Small intestine (tissue), 7 donors: ENCODE data around the gene GMPPA. TPM values are rescaled to one million over a fixed set of nuclear protein-coding genes. Genes with fewer than 3 reads are reported as not detected.

Experiments used
- DNase-seq, 2 donors: peaks; one replicate each; pipeline versions ENCODE4 v3.0.0 to v3.0.0-alpha.2; 2013
- FAIRE-seq: peaks from 2 replicates; lab custom pipeline; 2012; peaks lifted over from hg19 to GRCh38; lab: Jason Lieb, UNC
- H3K27ac ChIP-seq, 3 donors: one replicate each; pipeline ENCODE4 v1.5.1; 2013; ENCODE audit warnings: low read length in 2 of 3, mild to moderate bottlenecking in 2 of 3, control low read depth in 1 of 3, inconsistent platforms in 1 of 3, low read depth in 1 of 3, moderate library complexity in 1 of 3
- H3K27me3 ChIP-seq, 3 donors: one replicate each; pipeline ENCODE4 v1.6.1; 2013; ENCODE audit warnings: low read length in 3 of 3, inconsistent platforms in 1 of 3; ENCODE audit not compliant: control insufficient read depth in 3 of 3, insufficient read depth in 3 of 3
- H3K36me3 ChIP-seq, 3 donors: one replicate each; pipeline ENCODE4 v1.6.1; 2013; ENCODE audit warnings: low read length in 3 of 3, inconsistent platforms in 1 of 3, low read depth in 1 of 3, mild to moderate bottlenecking in 1 of 3, moderate library complexity in 1 of 3; ENCODE audit not compliant: control insufficient read depth in 3 of 3, insufficient read depth in 2 of 3
- H3K4me1 ChIP-seq, 3 donors: one replicate each; pipeline ENCODE4 v1.6.1; 2013; ENCODE audit warnings: low read length in 2 of 3, inconsistent platforms in 1 of 3, low read depth in 1 of 3, mild to moderate bottlenecking in 1 of 3, moderate library complexity in 1 of 3; ENCODE audit not compliant: control insufficient read depth in 3 of 3, insufficient read depth in 2 of 3
- H3K4me3 ChIP-seq, 3 donors: one replicate each; pipeline ENCODE4 v1.5.1; 2013; ENCODE audit warnings: low read length in 3 of 3, control low read depth in 1 of 3, inconsistent platforms in 1 of 3, low read depth in 1 of 3, mild to moderate bottlenecking in 1 of 3, moderate library complexity in 1 of 3
- H3K9me3 ChIP-seq, 2 donors: one replicate each; pipeline ENCODE4 v1.6.1; 2013; ENCODE audit warnings: low read depth in 1 of 2, low read length in 1 of 2; ENCODE audit not compliant: control insufficient read depth in 2 of 2, insufficient read depth in 1 of 2
- WGBS, 3 donors: extraction: QIAGEN DNeasy Blood & Tissue Kit; methylation state at CpG; one replicate each; pipeline ENCODE4 v1.1.7; 2013; 5-methylcytosine and 5-hydroxymethylcytosine counted together
- polyA plus RNA-seq, 4 donors: library from polyadenylated mRNA; stranded (reverse) in 3 of 4; unstranded in 1 of 4; fragments of 200-250 nt in 3 of 4; fragments of 120-200 nt in 1 of 4; gene quantifications; one replicate each; pipeline versions ENCODE4 v1.2.1 to v1.2.3, GENCODE V29; 2013
- donor health status: healthy with polysubstance abuse.
- donor health status: control.
- donor health status: control.
- donor health status: Bipolar disorder and iron deficiency.
- donor health status: healthy.

The GMPPA gene
- polyA plus RNA-seq, 4 donors, result 52.6 to 63.5 (median 61.3) TPM

DNA sequence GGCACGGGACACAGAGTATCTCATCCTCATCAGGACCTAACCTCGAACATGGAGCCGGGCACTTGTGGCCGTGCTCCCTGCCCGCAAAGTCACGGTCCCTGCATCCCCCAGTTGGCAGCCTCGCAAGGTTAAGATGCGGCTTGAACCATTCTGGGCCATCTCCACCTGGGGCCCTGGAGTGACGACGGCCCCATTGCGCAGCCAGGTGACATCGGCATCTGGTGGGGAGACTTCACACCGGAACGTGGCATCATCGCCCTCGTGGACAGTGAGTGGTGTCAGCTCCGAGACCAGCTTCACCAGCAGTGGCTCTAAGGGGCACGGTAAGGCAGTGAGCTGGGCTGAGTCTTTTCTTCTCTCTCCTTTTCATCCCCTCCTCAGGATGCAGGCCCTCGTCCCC is 57.7 kb downstream of the GMPPA start:
- Histone ChIP-seq H3K4me1 (peaks cover 0 to 14% (median 0%) of the 10 kb centered on the region in 3 donors), H3K27ac (no peak overlapping the region), H3K27me3 (peaks cover 0 to 19% (median 0%) of the 10 kb centered on the region in 3 donors), H3K4me3 (no peak overlapping the region), H3K36me3 (peaks cover 0 to 37% (median 0%) of the 10 kb centered on the region in 3 donors), H3K9me3 (no peaks in the 10 kb centered on the region)
- 92% methylated on average over 18 to 19 of the region's 19 CpGs for WGBS, 3 donors
- FAIRE-seq, result no peak
- DNase-seq, result no peak

Other genes starting within 250 kb of the GMPPA start
- gene TUBA4B, start 245.6 kb upstream of the GMPPA start, polyA plus RNA-seq, result under 1 TPM in 2 of 4 donors, not detected in 2; 0.06 to 0.67 TPM
- gene TUBA4A, start 245.0 kb upstream of the GMPPA start, polyA plus RNA-seq, result 10 to 100 TPM; 42.1 to 62.0 (median 49.8) TPM
- gene DNAJB2, start 219.5 kb upstream of the GMPPA start, polyA plus RNA-seq, result 10 to 100 TPM; 43.3 to 65.8 (median 57.7) TPM
- 1 to 10 TPM in 3 of 4 donors, not detected in 1; 1.6 to 9.4 (median 4.1) TPM for gene PTPRN, start 189.5 kb upstream of the GMPPA start, polyA plus RNA-seq
- under 1 TPM in 2 of 4 donors, not detected in 2; 0.16 to 0.28 TPM for gene RESP18, start 166.1 kb upstream of the GMPPA start, polyA plus RNA-seq
- 100 to 1,000 TPM in 3 of 4 donors, 10 to 100 TPM in 1; 98.2 to 200 (median 165) TPM for gene DNPEP, start 111.0 kb upstream of the GMPPA start, polyA plus RNA-seq
- 100 to 1,000 TPM in 1 of 4 donors, 10 to 100 TPM in 3; 24.6 to 178 (median 67.4) TPM for gene DES, start 80.5 kb upstream of the GMPPA start, polyA plus RNA-seq
- 10 to 100 TPM in 1 of 4 donors, 1 to 10 TPM in 2, under 1 TPM in 1; 0.45 to 15.7 (median 5.3) TPM for gene SPEG, start 64.0 kb upstream of the GMPPA start, polyA plus RNA-seq
- under 1 TPM in 2 of 4 donors, not detected in 2; 0.04 to 0.10 TPM for gene ASIC4, start 15.6 kb downstream of the GMPPA start, polyA plus RNA-seq
- 10 to 100 TPM in 3 of 4 donors, 1 to 10 TPM in 1; 8.7 to 96.1 (median 50.4) TPM for gene CHPF, start 44.9 kb downstream of the GMPPA start, polyA plus RNA-seq
- gene TMEM198, start 45.1 kb downstream of the GMPPA start, polyA plus RNA-seq, result 10 to 100 TPM in 2 of 4 donors, 1 to 10 TPM in 2; 1.8 to 23.5 (median 14.8) TPM
- 10 to 100 TPM in 3 of 4 donors, 1 to 10 TPM in 1; 4.5 to 97.4 (median 15.4) TPM for gene OBSL1, start 72.6 kb downstream of the GMPPA start, polyA plus RNA-seq
- gene INHA, start 73.4 kb downstream of the GMPPA start, polyA plus RNA-seq, result under 1 TPM in 2 of 4 donors, not detected in 2; 0.18 to 0.78 TPM
- gene STK11IP, start 99.0 kb downstream of the GMPPA start, polyA plus RNA-seq, result 10 to 100 TPM; 20.4 to 38.9 (median 23.2) TPM
- gene SLC4A3, start 128.7 kb downstream of the GMPPA start, polyA plus RNA-seq, result 1 to 10 TPM in 3 of 4 donors, not detected in 1; 1.0 to 2.2 (median 1.1) TPM